Endothelial cell of umbilical vein (primary cell): ENCODE measurements around the gene DIP2B. TPM values are rescaled to one million over a fixed set of nuclear protein-coding genes. Genes with fewer than 3 reads are reported as not detected.

ENCODE experiments used
- BruUV-seq: library from RNA; stranded (reverse); fragments of 400-500 nt; replicated peaks from 2 replicates; lab custom pipeline; 2021; lab: Mats Ljungman, UMichigan
- CTCF ChIA-PET: fragments of 300-600, 350-600 bp; sonication (Branson Sonifier 250); formaldehyde crosslinking; loops from one replicate; lab custom pipeline; 2021; ENCODE audit warnings: antibody characterized with exemption, inconsistent platforms; lab: Charles Lee
- POLR2A ChIA-PET: fragments of 300-600, 350-600 bp; sonication (Branson Sonifier 250); formaldehyde crosslinking; loops from one replicate; lab custom pipeline; 2021; ENCODE audit warnings: antibody characterized with exemption, inconsistent platforms; lab: Charles Lee
- DNase-seq: peaks from one replicate; pipeline ENCODE4 v3.0.0-alpha.2; 2011; ENCODE audit warnings: low read depth, low spot score
- FAIRE-seq: peaks from 2 replicates; lab custom pipeline; 2011; peaks lifted over from hg19 to GRCh38; lab: Jason Lieb, UNC
- H2AFZ ChIP-seq: 2 replicates; pipeline ENCODE4 v1.6.0; 2012; ENCODE audit warnings: low read depth, low read length, control low read depth, inconsistent platforms
- H3K27ac ChIP-seq: 2 replicates; pipeline ENCODE4 v1.5.1; 2011; ENCODE audit warnings: low read depth, mild to moderate bottlenecking, control low read depth, low read length, moderate library complexity; ENCODE audit not compliant: insufficient read depth
- H3K27me3 ChIP-seq, 2 experiments: 2 replicates each; pipeline versions ENCODE4 v1.6.0 to v1.6.1; 2011; ENCODE audit warnings: low read length in 2 of 2, mixed read lengths in 1 of 2; ENCODE audit not compliant: control insufficient read depth in 2 of 2, insufficient read depth in 2 of 2
- H3K36me3 ChIP-seq, 2 experiments: 2 replicates in 1 of 2; 3 replicates in 1 of 2; pipeline ENCODE4 v1.5.1; 2011; ENCODE audit warnings: low read length in 2 of 2, mild to moderate bottlenecking in 1 of 2, moderate library complexity in 1 of 2; ENCODE audit not compliant: control insufficient read depth in 2 of 2, insufficient read depth in 2 of 2; ENCODE audit errors: extremely low read depth in 1 of 2
- H3K4me1 ChIP-seq: 3 replicates; pipeline ENCODE4 v1.5.1; 2011; ENCODE audit warnings: mild to moderate bottlenecking, low read length; ENCODE audit not compliant: control insufficient read depth, insufficient read depth; ENCODE audit errors: extremely low read depth
- H3K4me2 ChIP-seq: 2 replicates; pipeline ENCODE4 v1.6.1; 2011; ENCODE audit warnings: low read length, control low read depth, mixed read lengths; ENCODE audit not compliant: insufficient read depth
- H3K4me3 ChIP-seq, 3 experiments: fragments of 200-600 bp in 1 of 3; sonication (generic), shearing (Covaris generic) in 1 of 3; replicated peaks in 1 of 3; 2 replicates each; pipeline ENCODE4 v1.5.1; 2011 to 2016; ENCODE audit warnings: control low read depth in 3 of 3, low read length in 3 of 3, mild to moderate bottlenecking in 2 of 3, inconsistent platforms in 1 of 3, low read depth in 1 of 3, moderate library complexity in 1 of 3; ENCODE audit not compliant: insufficient read depth in 1 of 3
- H3K79me2 ChIP-seq: 2 replicates; pipeline ENCODE4 v1.6.0; 2012; ENCODE audit warnings: low read length, inconsistent platforms; ENCODE audit not compliant: control insufficient read depth, insufficient read depth
- H3K9ac ChIP-seq: replicated peaks from 2 replicates; pipeline ENCODE3; 2011; ENCODE audit warnings: low read length, control low read depth; ENCODE audit not compliant: insufficient read depth; ENCODE audit errors: extremely low read depth
- H3K9me1 ChIP-seq: replicated peaks from 3 replicates; pipeline ENCODE4 v1.6.0; 2011; ENCODE audit warnings: mild to moderate bottlenecking, low read length; ENCODE audit not compliant: control insufficient read depth, insufficient read depth; ENCODE audit errors: extremely low read depth
- H3K9me3 ChIP-seq: replicated peaks from 2 replicates; pipeline ENCODE4 v1.5.1; 2012; ENCODE audit warnings: low read length, inconsistent platforms; ENCODE audit not compliant: control insufficient read depth, insufficient read depth
- H4K20me1 ChIP-seq: replicated peaks from 2 replicates; pipeline ENCODE3; 2011; ENCODE audit warnings: mild to moderate bottlenecking, low read length; ENCODE audit not compliant: control insufficient read depth, insufficient read depth; ENCODE audit errors: extremely low read depth
- EZH2 ChIP-seq: IDR thresholded peaks from 2 replicates; pipeline ENCODE4 v1.6.1; 2012; ENCODE audit warnings: borderline replicate concordance, low read depth, mild to moderate bottlenecking, moderate library complexity, low read length, inconsistent platforms; ENCODE audit not compliant: severe bottlenecking
- FOS ChIP-seq: IDR thresholded peaks from 2 replicates; pipeline ENCODE4 v1.6.1; 2011; ENCODE audit warnings: mild to moderate bottlenecking, low read length, moderate library complexity, borderline replicate concordance; ENCODE audit not compliant: insufficient read depth
- GATA2 ChIP-seq: IDR thresholded peaks from 2 replicates; pipeline ENCODE4 v1.7.0; 2011; ENCODE audit warnings: low read depth, mild to moderate bottlenecking, moderate library complexity, mixed read lengths, low read length; ENCODE audit not compliant: insufficient read length, insufficient read depth
- JUN ChIP-seq: IDR thresholded peaks from 2 replicates; pipeline ENCODE4 v1.6.1; 2011; ENCODE audit warnings: borderline replicate concordance, low read depth; ENCODE audit not compliant: insufficient read length, insufficient read depth
- MYC ChIP-seq: IDR thresholded peaks from one replicate; pipeline ENCODE4 v1.6.1; 2011; ENCODE audit warnings: mild to moderate bottlenecking, low read depth, low read length
- POLR2A ChIP-seq: IDR thresholded peaks from 2 replicates; pipeline ENCODE4 v1.6.1; 2012; ENCODE audit warnings: low read depth, mild to moderate bottlenecking, control low read depth, low read length
- POLR2AphosphoS5 ChIP-seq: IDR thresholded peaks from 2 replicates; pipeline ENCODE4 v1.6.1; 2012; ENCODE audit warnings: low read depth, mild to moderate bottlenecking, control low read depth, low read length, moderate library complexity; ENCODE audit not compliant: insufficient read depth
- dilution Hi-C: fragments of 300-500 bp; cut with MboI; formaldehyde crosslinking; loops from one replicate; pipeline ENCODE4 v1.15.0; 2019; ENCODE audit warnings: low sequenced_read_pairs; ENCODE audit not compliant: extremely low pct_ligation_motif_present
- intact Hi-C: fragments of 100-400 bp; cut with micrococcal nuclease; formaldehyde crosslinking; loops from one replicate; pipeline ENCODE4 v1.10.0; 2022
- polyA plus RNA-seq, 4 experiments: library from polyadenylated mRNA; depleted of rRNA in 3 of 4; stranded (reverse) in 3 of 4; unstranded in 1 of 4; fragments of >200 nt; gene quantifications; 2 replicates each; pipeline versions ENCODE4 v1.2.1 to v1.2.3, GENCODE V29; 2011 to 2012; ENCODE audit warnings: missing spikeins in 1 of 4
- total RNA-seq: library from RNA; stranded (reverse); gene quantifications from 2 replicates; pipeline ENCODE4 v1.2.3, GENCODE V29; 2021
- TF ChIP-seq, protein P1 (sequence below), 2 donors: IDR thresholded peaks; 1 replicate in 1 of 2; 2 replicates in 1 of 2; pipeline ENCODE4 v1.5.1; 2011; ENCODE audit warnings: low read length in 2 of 2, mild to moderate bottlenecking in 2 of 2, moderate library complexity in 2 of 2, control low read depth in 1 of 2, inconsistent platforms in 1 of 2, low read depth in 1 of 2; ENCODE audit not compliant: insufficient read depth in 1 of 2; ENCODE audit errors: extremely low read depth in 1 of 2
- TF ChIP-seq, protein P2 (sequence below): IDR thresholded peaks from 2 replicates; pipeline ENCODE4 v1.6.1; 2011; ENCODE audit not compliant: insufficient read depth, insufficient read length

The DIP2B gene
- total and polyA plus RNA-seq, 2 donors (not counting 3 experiments of a cell fraction or from before 2014, with no cell fraction given): 14.5 to 28.0 TPM

DNA sequence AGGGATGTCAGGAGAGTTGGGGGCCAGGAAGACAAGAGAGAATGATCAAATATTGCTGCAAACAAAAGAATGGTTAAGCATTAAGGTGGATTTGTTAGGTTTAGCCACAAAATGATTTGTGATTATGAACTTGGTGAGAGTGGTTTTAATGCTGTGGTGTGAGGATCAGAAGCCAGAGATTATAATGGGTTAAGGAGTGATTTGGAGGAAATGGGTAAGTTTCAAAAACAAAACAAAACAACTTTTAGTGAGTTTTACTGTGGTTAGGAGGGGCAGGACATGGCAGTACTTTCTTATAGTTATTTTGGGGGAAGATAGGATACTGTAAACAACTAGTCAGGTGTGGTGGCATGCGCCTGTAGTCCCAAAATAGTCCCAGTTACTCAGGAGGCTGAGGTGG, 24.0 kb downstream of the DIP2B start:
- no peaks in the 10 kb centered on the region for H3K27me3 ChIP-seq
- peaks cover 22% of the 10 kb centered on the region for H3K4me1 ChIP-seq
- dilution Hi-C loops: no loop called here
- no peaks in the 10 kb centered on the region for H3K9me3 ChIP-seq
- FAIRE-seq: no peak
- TF ChIP-seq, protein P1, sequence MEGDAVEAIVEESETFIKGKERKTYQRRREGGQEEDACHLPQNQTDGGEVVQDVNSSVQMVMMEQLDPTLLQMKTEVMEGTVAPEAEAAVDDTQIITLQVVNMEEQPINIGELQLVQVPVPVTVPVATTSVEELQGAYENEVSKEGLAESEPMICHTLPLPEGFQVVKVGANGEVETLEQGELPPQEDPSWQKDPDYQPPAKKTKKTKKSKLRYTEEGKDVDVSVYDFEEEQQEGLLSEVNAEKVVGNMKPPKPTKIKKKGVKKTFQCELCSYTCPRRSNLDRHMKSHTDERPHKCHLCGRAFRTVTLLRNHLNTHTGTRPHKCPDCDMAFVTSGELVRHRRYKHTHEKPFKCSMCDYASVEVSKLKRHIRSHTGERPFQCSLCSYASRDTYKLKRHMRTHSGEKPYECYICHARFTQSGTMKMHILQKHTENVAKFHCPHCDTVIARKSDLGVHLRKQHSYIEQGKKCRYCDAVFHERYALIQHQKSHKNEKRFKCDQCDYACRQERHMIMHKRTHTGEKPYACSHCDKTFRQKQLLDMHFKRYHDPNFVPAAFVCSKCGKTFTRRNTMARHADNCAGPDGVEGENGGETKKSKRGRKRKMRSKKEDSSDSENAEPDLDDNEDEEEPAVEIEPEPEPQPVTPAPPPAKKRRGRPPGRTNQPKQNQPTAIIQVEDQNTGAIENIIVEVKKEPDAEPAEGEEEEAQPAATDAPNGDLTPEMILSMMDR (IDR thresholded peaks at IDR 0.05; ENCODE audit: extremely low read depth in 1 of 2, insufficient read depth in 1 of 2, low read depth in 1 of 2, low read length in 2 of 2): no peak
- TF ChIP-seq POLR2AphosphoS5: no peak
- no peak for TF ChIP-seq JUN
- TF ChIP-seq, protein P2, sequence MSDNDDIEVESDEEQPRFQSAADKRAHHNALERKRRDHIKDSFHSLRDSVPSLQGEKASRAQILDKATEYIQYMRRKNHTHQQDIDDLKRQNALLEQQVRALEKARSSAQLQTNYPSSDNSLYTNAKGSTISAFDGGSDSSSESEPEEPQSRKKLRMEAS: no peak
- TF ChIP-seq MYC: no peak
- TF ChIP-seq EZH2: no peak
- TF ChIP-seq FOS: no peak
- TF ChIP-seq POLR2A: no peak
- no peak for TF ChIP-seq GATA2
- H3K4me2 ChIP-seq: no peak overlapping the region
- POLR2A ChIA-PET: no interaction called here
- H3K9me1 ChIP-seq: no peaks in the 10 kb centered on the region
- intact Hi-C loops: no loop called here
- H3K79me2 ChIP-seq: peaks cover 28% of the 10 kb centered on the region
- BruUV-seq: no TSS peak
- no peak overlapping the region for H3K4me3 ChIP-seq
- H4K20me1 ChIP-seq: no peaks in the 10 kb centered on the region
- no peak overlapping the region for H3K9ac ChIP-seq
- no peak overlapping the region for H3K27ac ChIP-seq
- no peak for DNase-seq
- no peaks in the 10 kb centered on the region for H3K36me3 ChIP-seq
- H2AFZ ChIP-seq: no peak overlapping the region
- CTCF ChIA-PET: interaction anchor here (1.1 kb wide), 1 partner anchor 24 kb away, joined by 3 read pairs; the partner anchor contains the start of gene DIP2B
